ENCODE data around the gene DYRK1A.
"Not testable (repeated sequence)": the region's sequence is repeated elsewhere in the genome, so short reads cannot be mapped to it uniquely, and the experiment has no call there.

Gene DYRK1A

DNA sequence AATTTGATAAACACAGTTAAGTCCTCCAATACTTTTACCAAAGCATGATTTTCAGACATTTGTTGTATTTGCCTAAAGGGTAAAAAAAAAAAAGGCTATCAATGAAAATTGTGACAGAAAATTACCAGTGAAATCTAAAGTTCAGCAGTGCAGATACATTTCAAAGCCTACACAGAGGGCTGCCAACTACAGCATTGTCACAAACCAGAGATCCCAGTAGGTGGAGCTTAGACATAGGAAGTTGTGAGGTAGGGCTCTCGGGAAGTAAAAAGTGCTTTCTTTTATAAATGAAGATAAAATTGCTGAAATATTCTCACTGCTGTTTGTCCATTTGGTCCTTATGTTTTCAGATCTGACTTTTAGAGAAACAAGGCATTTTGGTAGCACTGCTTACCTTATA is 123.0 kb downstream of the DYRK1A start:
- DNase-seq = peak in 1 of 2 donors; percentile 6

DNA sequence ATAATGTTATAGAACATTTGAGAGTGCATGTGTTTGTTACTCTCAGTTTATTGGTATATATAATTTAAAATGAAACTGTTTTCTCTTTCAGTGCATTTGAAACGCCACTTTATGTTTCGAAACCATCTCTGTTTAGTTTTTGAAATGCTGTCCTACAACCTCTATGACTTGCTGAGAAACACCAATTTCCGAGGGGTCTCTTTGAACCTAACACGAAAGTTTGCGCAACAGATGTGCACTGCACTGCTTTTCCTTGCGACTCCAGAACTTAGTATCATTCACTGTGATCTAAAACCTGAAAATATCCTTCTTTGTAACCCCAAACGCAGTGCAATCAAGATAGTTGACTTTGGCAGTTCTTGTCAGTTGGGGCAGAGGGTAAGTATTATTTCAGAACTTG is 123.5 kb downstream of the DYRK1A start:
- no peak for DNase-seq

DNA sequence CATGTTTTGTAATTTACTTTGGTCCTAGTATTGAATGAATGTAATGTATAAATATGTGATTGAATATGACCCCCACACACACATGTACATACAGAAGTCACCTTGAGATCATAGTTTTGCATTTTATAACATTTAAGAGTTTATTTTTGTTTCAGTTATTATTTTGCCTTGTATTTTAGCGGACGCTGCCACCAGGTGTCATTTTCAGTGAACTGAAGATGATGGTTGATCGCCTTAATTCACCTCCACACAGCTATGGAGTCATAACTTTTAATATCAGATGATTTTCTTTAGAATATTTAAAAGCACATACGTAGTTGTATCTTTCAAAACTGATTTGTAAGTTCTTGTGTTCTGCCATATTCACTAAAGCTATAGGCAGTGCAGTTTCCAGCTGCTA is 130.4 kb downstream of the DYRK1A start:
- no peak for DNase-seq

GRCh38 chr21:37498664-37499063 is 132.1 kb downstream of the DYRK1A start:
- no peak for DNase-seq

GRCh38 chr21:37502947-37503346 is 136.4 kb downstream of the DYRK1A start:
- DNase-seq = no peak

- no peak for DNase-seq
Observed at GRCh38 chr21:37503848-37504467, 137.4 kb downstream of the DYRK1A start.

DNA sequence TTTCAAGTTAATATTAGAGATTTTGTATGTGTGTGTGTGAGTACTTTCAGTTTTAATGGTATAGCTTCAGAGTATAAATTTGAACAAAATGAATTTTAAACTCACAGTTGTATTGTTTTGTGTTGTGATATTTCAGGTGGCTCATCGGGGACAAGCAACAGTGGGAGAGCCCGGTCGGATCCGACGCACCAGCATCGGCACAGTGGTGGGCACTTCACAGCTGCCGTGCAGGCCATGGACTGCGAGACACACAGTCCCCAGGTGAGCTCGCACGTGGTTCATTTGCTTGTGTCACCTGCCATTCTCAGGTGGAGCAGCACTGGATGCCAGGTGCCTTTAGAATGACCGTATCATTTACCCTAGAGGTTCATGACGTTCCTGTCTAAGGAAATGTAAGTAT is 139.4 kb downstream of the DYRK1A start:
- no peak for DNase-seq

GRCh38 chr21:37507716-37508115 is 141.1 kb downstream of the DYRK1A start:
- no peak for DNase-seq

DNA sequence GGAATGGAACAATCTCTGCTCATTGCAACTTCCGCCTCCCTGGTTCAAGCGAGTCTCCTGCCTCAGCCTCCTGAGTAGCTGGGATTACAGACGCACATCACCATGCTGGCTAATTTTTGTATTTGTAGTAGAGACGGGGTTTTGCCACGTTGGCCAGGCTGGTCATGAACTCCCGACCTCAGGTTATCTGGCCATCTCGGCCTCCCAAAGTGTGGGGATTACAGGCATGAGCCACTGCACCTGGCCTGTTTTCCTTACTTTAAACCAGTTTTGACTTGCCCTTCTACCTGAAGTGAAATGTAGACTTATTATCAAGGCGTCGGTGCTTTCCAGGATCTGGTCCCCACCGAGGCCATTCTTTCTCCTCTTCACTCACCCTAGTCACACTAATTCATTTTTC is 141.8 kb downstream of the DYRK1A start:
- DNase-seq = no peak

DNA sequence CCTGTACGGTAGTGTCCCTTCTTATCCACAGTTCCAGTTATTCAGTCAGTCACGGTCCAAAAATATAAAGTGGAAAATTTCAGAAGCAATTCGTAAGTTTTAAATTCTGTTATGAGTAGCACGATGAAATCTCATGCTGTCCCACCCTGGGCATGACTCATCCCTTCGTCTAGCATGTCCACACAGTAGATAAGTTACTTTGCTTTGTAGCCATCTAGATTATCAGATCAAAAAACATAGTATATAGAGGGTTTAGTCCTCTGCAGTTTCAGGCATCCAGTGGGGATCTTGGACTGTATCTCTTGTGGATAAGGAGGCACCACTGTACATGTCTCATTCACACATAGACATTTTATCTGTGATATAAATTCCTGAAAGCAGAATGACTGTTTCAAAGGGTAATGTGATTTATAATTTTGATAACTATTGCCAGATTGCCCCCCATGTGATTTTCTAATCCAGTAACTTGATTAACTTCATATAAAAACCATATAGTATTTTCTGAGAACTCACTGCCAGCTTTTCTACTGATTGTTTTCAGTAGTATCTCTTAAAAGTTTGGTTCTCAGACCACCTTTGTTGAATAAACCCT is 143.3 kb downstream of the DYRK1A start:
- no peak for DNase-seq

DNA sequence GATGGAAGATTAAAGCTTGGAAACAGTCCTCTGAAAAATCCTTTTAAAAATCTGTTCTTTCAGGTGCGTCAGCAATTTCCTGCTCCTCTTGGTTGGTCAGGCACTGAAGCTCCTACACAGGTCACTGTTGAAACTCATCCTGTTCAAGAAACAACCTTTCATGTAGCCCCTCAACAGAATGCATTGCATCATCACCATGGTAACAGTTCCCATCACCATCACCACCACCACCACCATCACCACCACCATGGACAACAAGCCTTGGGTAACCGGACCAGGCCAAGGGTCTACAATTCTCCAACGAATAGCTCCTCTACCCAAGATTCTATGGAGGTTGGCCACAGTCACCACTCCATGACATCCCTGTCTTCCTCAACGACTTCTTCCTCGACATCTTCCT is 145.3 kb downstream of the DYRK1A start:
- no peak for DNase-seq

DNA sequence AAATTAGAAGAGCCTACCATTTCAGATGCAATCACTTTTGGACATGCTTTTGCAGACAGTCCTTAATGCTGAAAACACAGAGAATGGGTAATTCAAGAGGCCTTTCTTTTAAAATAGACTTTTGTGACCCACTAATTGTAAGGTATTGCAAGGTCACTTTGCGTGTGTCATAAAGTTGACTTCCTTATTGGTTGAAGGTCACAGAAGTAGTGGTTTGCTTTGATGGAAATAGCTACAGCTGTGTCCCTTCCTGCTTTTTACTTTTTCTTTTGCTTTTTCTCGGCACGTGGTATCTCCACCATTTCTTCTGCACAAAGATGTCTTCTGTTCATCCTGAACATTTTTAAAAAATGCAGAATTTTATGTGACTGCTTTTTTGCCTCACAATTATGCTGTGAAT is 146.8 kb downstream of the DYRK1A start:
- DNase-seq = peak in 1 of 2 donors; percentile 6

GRCh38 chr21:37514038-37514667 is 147.6 kb downstream of the DYRK1A start:
- DNase-seq = no peak

DNA sequence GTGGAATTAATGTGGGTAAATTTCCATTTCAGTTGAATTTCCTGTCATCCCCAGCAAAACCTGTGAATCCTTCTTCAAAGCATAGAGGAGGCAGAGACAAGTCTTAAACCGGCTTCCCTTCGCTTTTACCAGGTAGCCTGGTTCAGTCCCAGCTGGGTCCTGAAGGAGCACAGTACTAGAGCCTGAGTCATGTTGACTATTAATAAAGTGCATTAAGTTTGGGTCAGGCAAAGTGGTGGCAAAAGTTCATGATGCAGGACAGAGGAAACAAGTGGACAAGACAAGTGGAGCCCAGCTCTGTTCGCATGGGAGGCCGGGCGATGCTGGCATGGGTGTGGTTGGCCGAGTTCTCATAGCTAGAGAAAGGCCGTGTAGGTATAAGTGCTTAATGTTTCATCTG is 150.4 kb downstream of the DYRK1A start:
- no peak for DNase-seq

GRCh38 chr21:37520801-37521200 is 154.2 kb downstream of the DYRK1A start:
- DNase-seq = no peak

DNA sequence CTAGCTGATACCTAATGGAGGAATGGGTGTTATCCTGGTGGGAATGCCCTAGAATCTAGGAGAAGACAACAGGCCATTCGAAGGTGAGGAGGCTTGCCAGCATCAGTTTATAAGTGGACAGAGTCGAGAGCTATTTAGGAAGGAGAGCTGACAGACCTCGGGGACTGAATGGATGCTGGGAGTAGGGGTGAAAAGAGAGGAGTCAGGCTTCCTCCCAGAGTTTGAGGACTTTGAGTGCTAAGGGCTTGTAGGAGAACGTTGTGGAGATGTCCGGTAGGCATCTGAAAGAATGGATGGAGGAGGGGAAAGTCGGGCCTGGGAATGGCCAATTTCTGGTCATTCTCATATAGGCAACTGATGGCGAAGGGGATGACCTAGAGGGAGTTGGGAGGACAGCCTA is 155.1 kb downstream of the DYRK1A start:
- DNase-seq = no peak

DNA sequence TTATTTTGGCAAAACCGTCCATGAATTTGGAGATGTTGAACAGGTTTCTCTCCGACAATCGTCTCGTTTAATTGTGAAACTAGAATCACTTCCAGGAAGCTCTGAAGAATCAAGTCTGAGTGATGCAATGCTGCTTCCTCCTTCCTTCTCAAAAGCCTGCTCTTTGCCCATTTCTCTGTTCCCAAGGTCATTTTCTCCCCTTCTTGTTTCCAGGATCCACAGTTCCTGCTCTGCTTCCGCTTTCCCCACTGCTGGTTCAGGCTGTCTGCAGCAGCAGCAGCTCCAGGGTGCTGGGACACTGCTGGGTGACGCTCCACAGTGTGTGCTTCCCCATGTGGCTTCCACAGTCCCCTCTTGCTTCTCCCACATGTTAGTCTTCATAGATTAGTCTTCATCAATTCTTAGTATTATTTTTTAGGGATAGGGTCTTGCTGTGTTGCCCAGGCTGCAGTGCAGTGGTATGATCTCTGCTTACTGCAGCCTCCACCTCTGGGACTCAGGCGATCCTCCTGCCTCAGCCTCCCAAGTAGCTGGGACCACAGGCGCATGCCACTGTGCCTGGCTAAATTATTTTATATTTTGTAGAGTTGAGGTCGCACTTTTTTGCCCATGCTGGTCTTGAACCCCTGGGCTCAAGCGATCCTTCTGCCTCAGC is 156.2 kb downstream of the DYRK1A start:
- DNase-seq = peak; percentile 11 to 44

- not testable (repeated sequence) for DNase-seq
Observed at GRCh38 chr21:37524944-37525343, 158.4 kb downstream of the DYRK1A start.

DNA sequence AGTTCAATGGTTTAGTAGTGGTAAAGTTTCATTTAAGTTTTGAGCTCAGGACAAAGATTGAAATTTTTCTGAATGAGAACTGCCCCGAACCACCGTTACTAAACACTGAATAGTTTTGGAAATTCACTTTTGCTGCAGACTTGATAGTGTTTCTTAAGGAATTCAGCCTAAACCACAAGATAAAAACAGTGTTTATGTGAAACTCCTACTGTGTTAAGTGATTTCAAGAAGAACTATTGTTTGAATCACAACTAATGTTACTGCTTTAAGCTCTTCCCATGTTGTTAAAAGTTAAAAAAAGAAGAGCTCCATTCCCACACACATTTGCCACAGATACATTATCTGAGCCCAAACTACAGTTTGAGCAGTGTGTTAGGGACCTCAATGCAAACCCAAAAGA is 159.2 kb downstream of the DYRK1A start:
- no peak for DNase-seq

- no peak for DNase-seq
Observed at GRCh38 chr21:37527103-37527502, 160.5 kb downstream of the DYRK1A start.

DNA sequence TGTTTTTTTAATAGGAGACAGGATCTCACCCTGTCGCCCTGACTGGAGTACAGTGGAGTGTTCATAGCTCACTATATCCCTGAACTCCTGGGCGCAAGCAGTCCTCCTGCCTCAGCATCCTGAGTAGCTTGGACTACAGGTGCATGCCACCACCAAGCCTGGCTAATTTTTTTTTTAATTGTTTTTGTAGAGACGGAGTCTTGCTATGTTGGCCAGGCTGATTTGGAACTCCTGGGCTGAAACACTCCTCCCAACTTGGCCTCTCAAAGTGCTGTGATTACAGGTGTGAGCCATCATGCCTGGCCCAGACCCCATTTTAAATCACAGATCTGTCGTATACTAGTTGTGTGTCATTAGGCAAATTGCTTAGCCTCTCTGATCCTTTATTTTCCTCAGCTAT is 161.1 kb downstream of the DYRK1A start:
- DNase-seq = no peak

DNA sequence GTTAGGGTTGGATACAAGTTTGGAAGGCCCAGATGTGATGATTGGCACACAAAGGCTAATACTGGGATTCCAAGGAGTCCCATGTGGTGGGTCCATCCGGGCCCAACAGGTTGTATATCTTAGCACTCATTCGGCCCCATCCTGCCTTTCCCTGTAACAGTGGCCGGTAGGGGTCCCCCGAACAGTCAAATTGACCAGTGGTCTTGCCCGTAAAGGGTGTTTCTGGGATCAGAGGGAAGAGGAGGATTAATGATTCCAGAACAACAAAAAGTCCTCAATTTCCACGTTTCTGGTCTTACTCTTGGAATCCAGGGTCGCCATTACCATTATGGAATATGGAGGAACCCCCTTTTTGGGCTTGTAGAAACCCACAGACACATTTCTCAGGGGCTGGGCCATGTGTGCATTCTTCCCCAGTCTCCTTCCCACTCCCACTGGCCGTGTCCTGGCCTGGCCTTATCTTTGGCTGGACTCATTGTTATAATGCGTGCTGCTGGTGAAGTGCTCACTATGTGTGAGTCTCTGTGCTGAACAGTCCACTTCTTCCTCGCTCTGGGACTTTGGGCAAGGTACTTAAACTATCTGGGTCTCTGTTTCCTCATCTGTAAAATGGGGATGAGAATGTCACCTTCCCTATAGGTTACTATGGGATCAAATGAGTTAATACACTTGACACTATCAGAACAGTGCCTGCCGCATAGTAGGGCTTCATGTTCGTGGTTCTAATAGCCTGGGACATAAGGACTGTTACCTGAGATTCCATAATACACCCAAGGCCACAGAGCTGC is 161.8 kb downstream of the DYRK1A start:
- DNase-seq = no peak

- DNase-seq = no peak
Observed at GRCh38 chr21:37529649-37530048, 163.1 kb downstream of the DYRK1A start.
